HG02571 (cell line): Measurements from ENCODE around the gene KLF2.
"Not testable (repeated sequence)": the region's sequence is repeated elsewhere in the genome, so short reads cannot be mapped to it uniquely, and the experiment has no call there.

Experiments used
- ATAC-seq: cut with Tn5 transposase; IDR thresholded peaks from one replicate; pipeline ENCODE4 v1.9.1; 2021; ENCODE audit warnings: mild to moderate bottlenecking, moderate library complexity; ENCODE audit not compliant: unreplicated experiment

The KLF2 gene

GRCh38 chr19:16324384-16325160 is at the start of gene KLF2:
Gene KLF2, plus strand, starts transcription at chr19:16324826. Its CDS starts 98 bp downstream, at chr19:16324924.
- peak; percentile 52 for ATAC-seq

GRCh38 chr19:16280306-16280705 is 44.3 kb upstream of the KLF2 start:
- ATAC-seq, result no peak

GRCh38 chr19:16281743-16282142 is 42.9 kb upstream of the KLF2 start:
- ATAC-seq, result no peak

- ATAC-seq, result no peak
These were observed 41.2 kb upstream of the KLF2 start for GRCh38 chr19:16283210-16284061.

GRCh38 chr19:16284505-16284904 is 40.1 kb upstream of the KLF2 start:
- no peak for ATAC-seq

- ATAC-seq, result not testable (repeated sequence)
These were observed 39.5 kb upstream of the KLF2 start for GRCh38 chr19:16285079-16285478.

GRCh38 chr19:16285769-16286498 is 38.7 kb upstream of the KLF2 start:
- ATAC-seq, result no peak

- no peak for ATAC-seq
These were observed 36.1 kb upstream of the KLF2 start for GRCh38 chr19:16288544-16288943.

GRCh38 chr19:16289594-16289993 is 35.0 kb upstream of the KLF2 start:
- no peak for ATAC-seq

- no peak for ATAC-seq
These were observed 33.9 kb upstream of the KLF2 start for GRCh38 chr19:16290692-16291091.

GRCh38 chr19:16293118-16294091 is 31.2 kb upstream of the KLF2 start:
- ATAC-seq, result no peak

- no peak for ATAC-seq
These were observed 29.6 kb upstream of the KLF2 start for GRCh38 chr19:16295057-16295456.

- ATAC-seq, result no peak
These were observed 27.9 kb upstream of the KLF2 start for GRCh38 chr19:16296713-16297112.

GRCh38 chr19:16297575-16298178 is 26.9 kb upstream of the KLF2 start:
- ATAC-seq, result no peak

- ATAC-seq, result no peak
These were observed 26.3 kb upstream of the KLF2 start for GRCh38 chr19:16298334-16298733.

GRCh38 chr19:16301999-16302694 is 22.5 kb upstream of the KLF2 start:
- no peak for ATAC-seq

GRCh38 chr19:16303755-16304154 is 20.9 kb upstream of the KLF2 start:
- ATAC-seq, result no peak

GRCh38 chr19:16304511-16304910 is 20.1 kb upstream of the KLF2 start:
- ATAC-seq, result not testable (repeated sequence)

GRCh38 chr19:16305060-16305459 is 19.6 kb upstream of the KLF2 start:
- ATAC-seq, result not testable (repeated sequence)
